HG02798 (cell line): ENCODE results near the gene CYP2A7.
"Not testable (repeated sequence)": the region's sequence is repeated elsewhere in the genome, so short reads cannot be mapped to it uniquely, and the experiment has no call there.

Source experiments
- ATAC-seq: cut with Tn5 transposase; IDR thresholded peaks from one replicate; pipeline ENCODE4 v1.9.1; 2021; ENCODE audit warnings: mild to moderate bottlenecking; ENCODE audit not compliant: unreplicated experiment, poor library complexity

CYP2A7 gene

GRCh38 chr19:40900521-40900920, 18.5 kb upstream of the CYP2A7 start:
- not testable (repeated sequence) for ATAC-seq

GRCh38 chr19:40899964-40900363, 17.9 kb upstream of the CYP2A7 start:
- not testable (repeated sequence) for ATAC-seq

- ATAC-seq: not testable (repeated sequence)
Measured at GRCh38 chr19:40896843-40897789, 15.1 kb upstream of the CYP2A7 start.

DNA sequence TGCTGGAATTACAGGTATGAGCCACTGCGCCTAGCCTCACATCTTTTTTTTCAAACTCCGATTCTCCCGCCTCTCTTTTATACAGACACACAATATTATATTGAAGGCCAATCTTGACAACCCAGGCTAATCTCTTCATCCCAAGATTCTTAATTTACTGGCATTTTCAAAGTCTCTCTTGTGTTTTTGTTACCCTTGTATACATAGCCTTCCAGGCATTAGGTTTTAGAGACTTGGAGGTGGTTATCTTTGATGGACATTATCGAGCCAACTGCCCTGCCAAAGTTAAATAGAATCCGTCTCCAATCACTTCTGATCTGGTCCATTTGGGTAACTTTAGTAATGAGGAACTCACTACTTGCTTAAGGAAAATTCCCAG, 14.4 kb upstream of the CYP2A7 start:
- ATAC-seq: no peak

GRCh38 chr19:40893112-40893511, 11.1 kb upstream of the CYP2A7 start:
- ATAC-seq: no peak

DNA sequence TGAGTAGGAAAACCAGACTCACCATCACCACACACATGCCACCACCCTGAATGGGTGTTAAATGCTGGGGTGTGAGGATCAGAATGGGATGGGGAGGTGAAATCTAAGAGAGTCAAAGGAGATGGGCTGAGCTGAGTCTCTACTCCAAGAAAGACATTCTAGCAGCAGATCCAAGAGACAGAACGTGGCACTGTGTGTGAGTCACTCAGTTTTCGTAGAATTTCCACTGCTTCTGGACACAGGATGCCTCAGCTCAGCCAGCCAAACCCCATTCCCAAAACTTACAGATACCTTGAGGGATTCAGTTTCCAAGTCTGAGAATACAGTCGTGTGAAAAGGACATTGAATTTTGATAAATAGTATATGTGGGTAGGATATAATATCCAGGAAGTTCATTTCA, 7.3 kb upstream of the CYP2A7 start:
- no peak for ATAC-seq

DNA sequence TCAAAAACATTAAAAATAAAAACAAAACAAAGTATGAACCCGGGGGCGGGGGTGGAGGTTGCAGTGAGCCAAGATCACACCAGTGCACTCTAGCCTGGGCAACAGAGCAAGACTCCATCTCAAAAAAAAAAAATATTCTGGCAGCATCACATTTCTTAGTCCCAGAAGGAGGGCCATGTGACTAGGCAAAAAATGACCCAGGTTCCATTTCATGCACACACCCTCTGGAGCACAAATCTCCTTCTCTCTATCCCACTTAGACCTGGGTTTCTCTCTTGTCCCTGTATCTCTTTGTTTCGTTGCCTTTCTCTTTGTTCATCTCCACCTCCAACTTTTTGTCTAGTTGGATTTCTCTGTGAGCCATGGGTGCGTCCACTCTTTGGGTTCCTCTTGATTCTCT, 6.2 kb upstream of the CYP2A7 start:
- ATAC-seq: no peak

DNA sequence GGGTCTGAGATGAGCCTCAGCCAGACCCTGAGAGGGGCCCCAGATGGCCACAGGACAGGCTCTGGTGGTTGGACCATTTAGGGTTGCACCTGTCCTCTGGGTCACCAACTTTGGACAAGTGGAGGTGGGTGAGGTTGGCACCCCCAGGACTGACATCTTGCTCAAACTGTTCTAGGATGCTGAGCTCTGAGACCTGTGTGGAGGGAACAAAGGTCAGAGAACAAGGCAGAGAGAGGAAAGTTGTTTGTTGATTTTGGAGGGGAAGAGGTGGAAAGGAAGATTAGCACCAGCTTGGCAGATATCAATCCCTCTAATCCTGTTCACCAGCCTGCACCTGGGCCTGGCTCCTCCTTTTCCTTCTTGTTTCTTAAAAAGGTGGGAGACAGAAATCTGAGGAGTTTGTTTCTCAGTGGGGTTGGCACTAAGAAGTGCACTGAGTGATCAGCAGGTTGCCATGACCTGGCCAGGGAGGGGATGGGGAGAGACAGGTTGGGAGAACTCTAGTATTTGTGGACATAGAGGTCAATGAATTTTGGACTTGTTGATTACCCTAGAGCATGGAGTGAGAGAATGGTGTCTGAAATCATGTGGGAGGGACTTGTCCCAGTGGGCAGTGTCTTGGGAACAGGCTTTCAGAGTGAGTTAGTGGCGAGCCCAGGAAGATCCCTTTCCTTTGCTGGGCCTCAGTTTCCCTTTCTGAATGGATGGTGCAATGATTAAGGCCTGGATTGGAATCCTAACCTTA, 2.3 kb upstream of the CYP2A7 start:
- not testable (repeated sequence) for ATAC-seq

DNA sequence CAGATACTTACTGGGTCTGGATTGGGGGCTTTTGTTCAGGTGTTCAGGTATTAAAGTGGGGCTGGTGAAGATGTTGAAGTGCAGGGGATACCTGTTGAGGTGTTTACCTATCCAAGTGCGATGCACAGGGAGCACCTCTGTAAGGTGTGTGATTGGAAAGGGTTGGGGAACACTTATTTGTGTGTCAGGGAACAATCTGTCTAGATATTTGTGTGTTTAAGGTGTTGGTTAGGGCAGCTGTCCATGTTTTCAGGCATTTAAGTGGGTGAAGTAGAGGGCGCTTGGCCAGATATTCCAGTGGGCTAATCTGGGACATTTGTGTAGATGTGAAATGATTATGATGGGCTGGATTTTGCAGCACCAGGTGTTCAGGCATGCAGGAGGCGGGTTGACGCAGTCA, 2.7 kb downstream of the CYP2A7 start:
- ATAC-seq: not testable (repeated sequence)

DNA sequence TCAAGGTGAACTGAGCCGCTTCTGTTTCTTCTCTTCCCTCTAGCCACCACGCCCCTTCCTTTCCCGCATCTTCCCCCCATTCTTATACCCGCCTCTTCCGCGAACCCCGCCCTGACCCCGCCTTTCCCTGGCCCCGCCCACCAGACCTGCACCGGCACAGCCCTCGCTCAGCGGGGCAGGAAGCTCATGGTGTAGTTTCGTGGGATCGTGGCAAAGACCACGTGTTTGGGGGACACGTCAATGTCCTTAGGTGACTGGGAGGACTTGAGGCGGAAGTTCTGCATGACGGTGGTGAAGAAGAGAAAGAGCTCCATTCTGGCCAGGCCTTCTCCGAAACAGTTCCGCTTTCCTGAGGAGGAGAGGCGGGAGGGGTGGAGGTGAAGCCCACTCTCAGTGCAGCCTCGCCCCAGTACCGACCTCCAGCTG, 6.5 kb downstream of the CYP2A7 start:
- not testable (repeated sequence) for ATAC-seq

DNA sequence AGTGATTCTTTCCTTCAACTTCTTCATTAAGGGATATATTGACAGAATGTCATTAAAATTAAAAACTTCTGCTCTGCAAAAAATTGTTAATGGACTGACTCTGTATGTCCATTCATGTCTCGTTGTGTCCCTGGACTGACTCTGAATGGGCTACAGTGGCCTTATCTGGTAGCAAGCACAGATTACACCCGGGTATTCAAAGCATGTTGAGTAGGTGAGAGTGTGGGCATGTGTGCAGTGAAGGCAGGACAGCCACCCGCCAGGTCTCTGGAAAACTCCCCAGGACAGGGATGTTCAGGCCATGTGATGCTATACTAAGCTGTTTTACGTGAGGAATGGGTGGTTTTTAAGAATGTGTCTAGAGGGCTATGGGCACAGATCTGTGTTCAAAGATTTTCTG, 7.2 kb downstream of the CYP2A7 start:
- ATAC-seq: not testable (repeated sequence)

GRCh38 chr19:40873873-40874272, 8.2 kb downstream of the CYP2A7 start:
- ATAC-seq: not testable (repeated sequence)

- ATAC-seq: no peak
Measured at GRCh38 chr19:40872209-40872608, 9.8 kb downstream of the CYP2A7 start.

- no peak for ATAC-seq
Measured at GRCh38 chr19:40867701-40868100, 14.3 kb downstream of the CYP2A7 start.

GRCh38 chr19:40864739-40865496, 17.1 kb downstream of the CYP2A7 start:
- not testable (repeated sequence) for ATAC-seq

GRCh38 chr19:40862785-40863184, 19.2 kb downstream of the CYP2A7 start:
- no peak for ATAC-seq

DNA sequence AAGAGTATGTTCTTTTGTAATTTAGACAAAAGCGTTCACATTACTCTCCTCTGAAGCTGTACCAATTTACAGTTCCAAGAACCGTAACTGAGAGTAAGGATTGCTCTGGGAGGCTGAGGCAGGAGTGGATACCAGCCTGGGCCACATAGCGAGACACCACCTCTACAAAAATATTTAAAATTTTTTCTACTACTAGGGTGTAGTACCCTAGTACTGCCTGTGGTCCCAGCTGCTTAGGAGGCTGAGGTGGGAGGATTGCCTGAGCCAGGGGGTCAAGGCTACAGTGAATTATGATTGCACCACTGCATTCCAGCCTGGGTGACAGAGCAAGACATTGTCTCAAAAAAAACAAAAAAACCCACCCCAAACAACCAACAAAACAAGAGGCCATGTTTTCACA, 19.7 kb downstream of the CYP2A7 start:
- ATAC-seq: no peak

DNA sequence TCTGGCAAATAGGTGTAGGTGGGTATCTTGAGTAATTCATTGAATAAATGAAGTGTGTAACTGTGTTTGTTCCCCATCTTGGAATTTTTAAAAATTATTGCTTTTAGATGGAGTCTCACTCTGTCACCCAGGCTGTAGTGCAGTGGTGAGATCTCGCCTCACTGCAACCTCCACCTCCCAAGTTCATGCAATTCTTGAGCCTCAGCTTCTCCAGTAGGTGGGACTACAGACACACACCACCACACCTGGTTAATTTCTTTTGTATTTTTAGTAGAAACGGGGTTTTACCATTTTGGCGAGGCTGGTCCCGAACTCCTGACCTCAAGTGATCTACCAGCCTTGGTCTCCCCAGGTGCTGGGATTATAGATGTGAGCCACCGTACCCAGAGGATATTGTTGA, 23.9 kb downstream of the CYP2A7 start:
- no peak for ATAC-seq

DNA sequence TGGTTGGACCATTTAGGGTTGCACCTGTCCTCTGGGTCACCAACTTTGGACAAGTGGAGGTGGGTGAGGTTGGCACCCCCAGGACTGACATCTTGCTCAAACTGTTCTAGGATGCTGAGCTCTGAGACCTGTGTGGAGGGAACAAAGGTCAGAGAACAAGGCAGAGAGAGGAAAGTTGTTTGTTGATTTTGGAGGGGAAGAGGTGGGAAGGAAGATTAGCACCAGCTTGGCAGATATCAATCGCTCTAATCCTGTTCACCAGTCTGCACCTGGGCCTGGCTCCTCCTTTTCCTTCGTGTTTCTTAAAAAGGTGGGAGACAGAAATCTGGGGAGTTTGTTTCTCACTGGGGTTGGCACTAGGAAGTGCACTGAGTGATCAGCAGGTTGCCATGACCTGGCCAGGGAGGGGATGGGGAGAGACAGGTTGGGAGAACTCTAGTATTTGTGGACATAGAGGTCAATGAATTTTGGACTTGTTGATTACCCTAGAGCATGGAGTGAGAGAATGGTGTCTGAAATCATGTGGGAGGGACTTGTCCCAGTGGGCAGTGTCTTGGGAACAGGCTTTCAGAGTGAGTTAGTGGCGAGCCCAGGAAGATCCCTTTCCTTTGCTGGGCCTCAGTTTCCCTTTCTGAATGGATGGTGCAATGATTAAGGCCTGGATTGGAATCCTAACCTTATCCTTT, 29.4 kb downstream of the CYP2A7 start:
- ATAC-seq: not testable (repeated sequence)

GRCh38 chr19:40850277-40850676, 31.8 kb downstream of the CYP2A7 start, which contains the start of gene CYP2A6:
TSS of gene CYP2A6 (minus strand) at chr19:40850447. CDS start at chr19:40850426, 21 bp downstream.
- ATAC-seq: not testable (repeated sequence)
